HG03159 (cell line): ENCODE measurements around the gene TOMM34.

ENCODE experiments used
- ATAC-seq: cut with Tn5 transposase; IDR thresholded peaks from one replicate; pipeline ENCODE4 v1.9.1; 2021; ENCODE audit warnings: mild to moderate bottlenecking, moderate library complexity; ENCODE audit not compliant: unreplicated experiment

The TOMM34 gene

DNA sequence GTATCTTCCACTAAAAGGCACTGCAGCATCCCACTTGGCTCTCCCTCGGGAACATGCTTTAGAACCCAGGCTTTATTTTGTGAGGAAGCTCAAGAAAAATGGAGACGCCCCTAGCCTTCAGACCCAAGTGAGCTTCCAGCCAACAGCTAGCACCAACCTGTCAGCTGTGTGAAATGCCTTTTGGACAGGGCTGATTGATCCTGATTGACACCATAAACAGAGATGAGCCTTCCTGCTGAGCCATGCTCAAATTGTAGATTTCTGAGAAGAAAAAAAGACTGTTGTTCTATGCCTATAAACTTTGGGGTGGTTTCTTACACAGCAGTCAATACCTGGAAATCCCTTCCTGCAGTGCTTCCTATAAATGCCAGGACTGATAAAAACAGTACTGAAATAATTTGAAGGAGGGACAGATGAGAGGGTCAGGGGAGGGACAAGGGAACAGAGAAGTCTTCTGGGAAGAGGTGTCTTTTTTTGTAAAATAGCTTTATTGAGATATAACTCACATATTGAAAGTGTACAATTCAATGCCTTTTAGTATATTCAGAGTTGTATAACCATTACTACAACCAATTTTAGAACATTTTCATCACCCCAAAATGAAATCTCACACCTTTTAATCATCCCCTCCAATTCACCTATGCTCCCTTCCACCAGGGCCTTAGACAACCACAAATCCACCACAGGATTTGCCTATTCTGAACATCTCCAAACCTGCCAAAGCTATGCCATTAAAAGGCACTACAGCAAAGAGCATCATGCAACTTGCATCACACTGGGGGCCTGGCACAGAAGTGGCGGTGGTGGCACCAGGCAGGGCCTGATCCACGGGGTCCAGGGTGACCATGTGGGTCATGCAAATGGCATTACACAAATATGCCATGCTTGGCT is 3.4 kb upstream of the TOMM34 start:
- no peak for ATAC-seq

DNA sequence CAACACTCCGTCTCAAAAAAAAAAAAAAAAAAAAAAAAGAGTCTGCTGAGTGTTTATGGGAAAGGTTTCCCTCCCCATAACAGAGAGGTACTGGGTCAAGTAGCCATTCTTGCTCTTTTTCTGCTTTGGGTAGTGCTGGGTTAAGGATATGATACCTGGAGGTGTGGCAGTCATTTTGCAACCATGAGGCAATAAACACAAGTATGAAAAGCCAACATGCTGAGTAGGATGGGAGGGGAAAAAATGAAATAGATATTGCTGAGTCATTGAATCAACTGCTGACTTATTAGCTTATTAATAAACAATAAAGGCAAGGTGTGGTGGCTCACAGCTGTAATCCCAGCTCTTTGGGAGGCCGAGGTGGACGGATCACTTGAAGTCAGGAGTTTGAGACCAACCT is 2.3 kb upstream of the TOMM34 start:
- no peak for ATAC-seq

DNA sequence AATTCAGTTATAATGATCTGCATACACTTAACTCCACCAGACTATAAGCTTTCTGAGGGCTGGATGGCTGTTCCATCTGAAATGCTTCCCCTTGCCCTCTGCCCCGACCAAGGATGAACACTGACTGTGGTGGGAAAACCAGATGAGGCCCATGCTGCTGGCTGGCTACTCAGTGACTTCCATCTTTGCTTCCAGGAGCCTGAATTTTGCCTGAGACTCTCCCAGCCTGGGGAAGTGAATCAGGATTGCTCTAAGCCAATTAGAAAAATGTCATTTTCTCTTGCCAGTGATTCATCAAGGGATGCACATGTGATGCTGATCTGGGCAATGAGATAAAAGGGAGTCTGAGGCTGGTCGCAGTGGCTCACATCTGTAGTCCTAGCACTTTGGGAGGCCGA is 1.7 kb upstream of the TOMM34 start:
- ATAC-seq: no peak

DNA sequence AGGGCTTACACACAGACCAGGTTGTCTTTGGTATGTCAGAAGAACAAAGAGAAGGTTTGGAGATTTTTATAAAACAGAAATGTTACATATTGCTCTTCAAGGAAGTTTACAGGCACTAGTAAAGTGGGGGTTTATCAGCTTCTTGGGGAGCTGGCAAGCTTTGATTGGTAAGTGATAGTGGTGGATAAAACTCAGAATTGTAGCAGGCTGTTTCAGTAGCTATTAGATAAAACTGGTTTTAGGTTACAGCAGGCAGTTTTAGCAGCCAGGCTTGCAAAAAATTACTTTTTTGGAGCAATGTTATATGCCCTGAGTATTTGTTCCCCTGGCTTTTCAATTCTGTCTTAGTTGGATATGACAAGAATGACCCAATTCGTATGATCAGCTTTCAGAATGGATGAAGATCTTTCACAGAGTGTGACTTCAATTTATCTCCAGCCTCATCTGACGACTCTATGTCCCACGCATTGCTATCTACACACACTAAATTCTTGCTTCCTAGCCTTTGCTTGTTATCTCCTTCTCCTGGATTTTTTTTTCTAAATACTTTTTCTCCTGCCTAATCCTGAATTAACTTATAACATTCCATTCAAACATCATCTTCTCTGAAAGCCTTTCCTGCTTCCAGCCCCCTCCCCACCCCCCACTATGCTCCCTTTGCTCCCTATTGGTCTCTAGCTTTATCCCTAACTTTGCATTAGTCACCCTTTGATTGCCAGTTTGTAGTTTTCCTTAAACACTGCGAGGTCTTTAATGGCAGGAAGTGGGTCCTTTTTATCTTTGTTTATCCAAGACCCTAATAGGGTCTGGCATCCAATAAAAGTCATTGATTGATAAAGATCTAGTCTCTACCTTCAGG is 1.0 kb upstream of the TOMM34 start:
- ATAC-seq: no peak

DNA sequence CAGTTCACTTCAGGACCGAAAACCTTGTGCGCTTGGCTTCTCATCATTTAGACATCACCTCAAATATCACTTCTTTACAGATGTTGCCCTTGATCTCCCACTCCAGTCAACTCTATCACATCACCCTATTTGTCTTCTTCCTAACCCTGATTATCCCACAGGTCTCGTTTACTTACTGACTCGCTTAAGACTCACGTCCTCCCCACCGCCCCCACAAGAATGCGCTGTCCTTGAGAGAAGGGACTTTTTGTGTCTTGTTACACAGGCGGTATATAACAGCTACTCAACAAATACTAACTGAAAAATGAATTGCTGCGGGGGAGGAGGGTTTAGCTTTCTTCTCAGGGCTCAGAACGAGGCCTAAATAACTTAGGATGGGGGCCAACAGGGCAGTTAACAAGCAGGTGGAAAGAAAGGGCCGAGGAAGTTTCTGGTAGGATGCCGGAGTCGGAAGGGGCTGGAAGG is 527 bp downstream of the TOMM34 start:
- no peak for ATAC-seq

DNA sequence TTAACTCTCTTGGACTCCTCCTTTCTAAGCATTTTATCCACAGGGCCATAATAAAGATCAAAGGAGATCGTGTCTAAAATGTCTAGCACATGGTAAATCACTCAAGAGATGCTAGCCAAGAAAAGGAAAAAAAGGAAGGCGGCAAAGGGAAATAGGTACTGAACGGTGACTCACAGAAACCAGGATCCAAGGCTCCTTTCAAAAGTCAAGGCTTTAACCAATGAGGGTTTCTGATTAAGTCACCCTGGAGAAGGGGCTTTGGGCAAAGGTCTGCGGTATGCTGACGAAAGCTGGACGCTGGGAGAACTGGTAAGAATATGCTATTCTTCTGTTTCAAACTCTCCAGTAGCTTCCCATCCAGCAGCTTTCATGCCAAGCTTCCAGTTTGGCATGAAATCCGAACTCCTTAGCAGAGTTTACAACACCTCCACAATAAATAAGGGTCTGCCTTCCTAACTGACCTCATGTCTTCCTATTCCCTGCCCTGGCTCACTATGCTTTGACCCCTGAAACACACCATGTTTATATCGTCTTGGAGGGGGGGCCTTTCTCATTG is 1.0 kb downstream of the TOMM34 start:
- ATAC-seq: no peak

DNA sequence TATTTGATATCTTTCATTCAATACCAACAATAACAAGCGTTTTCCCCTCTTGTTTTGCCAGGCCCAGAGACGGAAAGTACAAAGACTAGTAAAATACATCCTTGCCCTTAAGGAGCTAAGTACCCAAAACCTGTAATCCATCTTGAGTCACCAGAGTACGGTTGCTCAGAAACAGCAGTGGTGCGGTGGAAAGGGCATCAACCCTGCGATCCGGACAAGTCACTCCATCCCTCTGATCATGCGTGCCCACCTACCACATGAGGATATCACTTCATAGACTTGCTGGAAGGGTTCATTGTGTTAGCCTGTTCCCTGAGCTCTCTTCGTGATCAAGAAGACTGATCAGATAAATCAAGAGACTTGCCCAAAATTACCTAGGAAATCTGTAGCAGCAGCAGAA is 1.9 kb downstream of the TOMM34 start:
- ATAC-seq: no peak

DNA sequence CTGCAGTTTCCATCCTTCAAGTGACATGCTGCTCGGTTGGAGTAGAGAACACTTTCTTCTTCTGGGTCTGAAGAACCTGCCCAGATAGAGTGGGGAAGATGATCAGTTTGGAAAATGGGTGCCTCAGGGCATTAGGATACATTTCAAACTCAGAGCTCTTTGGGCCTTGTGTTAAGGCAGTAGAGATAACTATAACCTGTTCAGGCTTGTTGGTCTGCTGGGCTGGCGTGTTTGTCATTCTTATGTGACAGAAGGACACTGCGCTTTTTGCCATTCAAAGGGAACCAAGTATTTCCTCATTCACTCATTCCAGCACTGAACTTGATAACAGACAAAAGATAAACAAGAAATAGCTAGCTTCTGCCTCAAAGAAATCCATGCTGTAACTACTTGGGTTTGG is 3.8 kb downstream of the TOMM34 start:
- no peak for ATAC-seq

DNA sequence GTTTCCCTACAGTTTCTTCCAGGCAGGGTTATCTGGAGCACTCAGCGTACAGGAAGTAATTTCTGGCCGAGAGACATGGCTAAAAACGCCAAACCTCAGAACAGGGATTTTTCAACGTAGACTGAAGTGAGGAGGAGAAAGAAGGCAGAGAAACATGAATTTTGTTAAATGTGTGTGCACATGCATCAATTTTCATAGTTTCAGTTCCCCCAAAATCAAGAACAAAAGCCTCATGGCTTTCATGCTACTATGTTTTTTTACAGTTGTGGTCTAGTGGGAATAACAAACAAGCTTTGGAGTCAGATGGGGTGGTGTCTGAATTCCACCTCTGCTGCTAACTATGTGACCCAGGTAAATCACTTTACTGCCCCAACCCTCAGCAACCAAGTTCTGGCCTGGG is 4.9 kb downstream of the TOMM34 start:
- ATAC-seq: no peak

DNA sequence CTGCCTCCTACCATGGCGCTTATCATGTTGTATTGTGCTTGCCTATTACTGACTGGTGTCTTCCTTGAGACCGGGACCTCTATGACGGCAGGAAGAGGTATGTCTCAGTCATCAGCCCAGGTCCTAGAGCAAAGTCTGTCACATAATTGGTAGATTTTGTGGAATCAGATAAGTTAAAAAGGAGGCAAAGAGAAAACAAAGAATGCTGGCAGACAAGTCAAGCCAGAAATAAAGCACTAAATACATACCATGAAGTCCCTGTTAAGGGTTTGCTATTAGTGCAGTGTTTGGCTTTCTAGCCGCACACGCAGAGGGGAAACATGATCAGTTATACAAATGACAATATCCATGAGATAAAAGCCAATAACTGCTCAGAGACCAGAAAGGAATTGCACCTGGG is 6.0 kb downstream of the TOMM34 start:
- ATAC-seq: no peak

DNA sequence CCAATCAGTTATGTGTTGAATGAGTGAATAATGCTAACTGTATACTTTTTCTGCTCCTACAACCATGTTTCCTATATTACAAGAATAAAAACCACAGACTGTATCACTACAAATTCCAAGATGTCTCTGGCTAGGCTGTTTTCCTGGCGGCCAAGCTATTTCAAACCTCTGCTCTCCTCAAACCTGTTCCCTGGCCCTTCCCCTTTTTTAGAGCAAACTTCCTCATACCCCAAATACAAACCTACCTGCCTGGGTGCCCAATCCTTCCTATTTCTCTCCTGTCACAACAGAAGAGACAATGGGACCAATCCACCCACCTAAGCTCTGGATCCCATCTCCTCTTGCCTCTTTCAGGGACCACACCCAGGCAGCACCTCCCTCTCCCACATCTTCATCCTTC is 7.5 kb downstream of the TOMM34 start:
- ATAC-seq: no peak

DNA sequence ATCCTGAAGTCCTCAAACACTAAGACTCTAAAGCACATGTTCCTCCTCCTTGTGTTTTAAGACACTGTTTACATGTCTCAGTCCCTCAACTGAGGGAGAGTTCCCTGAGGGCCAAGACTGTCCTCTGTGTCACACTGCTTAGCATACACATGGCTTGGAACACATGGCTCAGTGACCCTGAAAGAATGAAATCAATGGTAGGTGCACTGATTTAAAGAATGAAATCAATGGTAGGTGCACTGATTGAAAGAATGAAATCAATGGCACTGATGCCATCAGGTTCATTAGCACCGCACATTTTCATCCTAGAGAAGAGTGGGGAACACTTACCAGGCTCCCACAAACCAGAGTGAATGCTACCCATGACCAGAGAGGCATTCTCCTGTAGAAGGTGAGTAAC is 9.8 kb downstream of the TOMM34 start:
- no peak for ATAC-seq

DNA sequence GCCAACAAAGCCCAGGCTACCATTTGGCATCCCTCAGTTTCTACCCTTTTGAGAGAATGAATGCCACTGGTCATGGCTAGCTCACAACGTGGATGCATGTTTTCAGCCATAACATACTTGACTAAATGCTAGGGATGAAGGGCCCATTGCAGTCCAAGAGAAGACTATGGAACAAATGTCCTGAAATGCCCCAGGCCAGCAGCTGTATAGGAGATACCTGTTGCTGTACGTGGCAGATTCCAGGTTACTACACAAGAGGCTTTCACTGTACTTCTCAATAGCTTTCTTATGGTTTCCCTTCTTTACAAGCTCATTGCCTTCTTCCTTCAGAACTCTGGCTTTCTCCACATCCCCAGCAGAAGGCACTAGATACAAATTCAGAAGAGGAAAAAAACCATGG is 11.7 kb downstream of the TOMM34 start:
- no peak for ATAC-seq

DNA sequence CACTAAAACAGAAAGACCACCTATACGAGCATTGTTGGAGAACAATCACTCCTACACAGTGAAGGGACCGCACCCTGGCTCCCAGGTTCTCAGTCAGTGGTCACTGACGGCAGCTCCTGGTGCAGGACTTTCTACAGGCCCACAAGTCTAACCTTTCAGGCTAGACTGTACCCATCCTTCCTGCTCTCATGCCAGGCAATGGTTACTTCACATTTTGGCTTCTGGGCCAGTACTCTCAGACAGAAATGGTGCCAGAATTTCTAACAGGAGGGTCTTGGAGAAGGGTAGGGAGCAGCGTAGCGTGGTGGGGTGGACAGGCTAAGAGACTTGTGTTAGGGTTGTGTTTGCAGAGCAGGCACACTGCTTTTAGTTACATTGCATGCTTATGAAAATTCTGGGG is 12.1 kb downstream of the TOMM34 start:
- no peak for ATAC-seq

DNA sequence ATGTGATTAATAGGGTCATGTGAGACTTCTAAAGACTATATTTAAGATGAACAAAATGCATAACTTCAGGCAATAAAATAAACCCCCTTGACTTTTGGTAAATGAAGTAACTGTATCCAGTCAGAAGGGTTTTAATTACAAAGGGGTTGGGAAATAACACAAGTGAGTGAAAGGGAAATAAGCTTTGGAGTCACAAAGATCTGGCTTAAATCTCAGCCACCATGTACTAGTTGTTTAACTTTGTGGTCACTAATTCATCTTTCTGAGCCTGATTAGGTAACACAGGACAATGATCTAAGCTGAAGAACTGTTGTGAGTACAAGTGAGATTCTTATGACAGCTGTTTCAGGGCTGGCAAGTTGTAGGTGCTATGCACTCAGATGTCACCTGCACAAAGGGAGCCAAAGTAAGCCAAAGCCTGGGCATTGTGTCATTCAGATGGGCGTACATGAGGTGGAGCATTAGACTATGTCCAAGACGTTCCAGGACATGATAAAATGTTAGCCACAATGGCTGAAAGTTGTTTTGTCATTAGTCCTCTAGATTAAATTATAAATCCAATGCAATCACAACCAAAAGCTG is 13.8 kb downstream of the TOMM34 start:
- ATAC-seq: no peak

DNA sequence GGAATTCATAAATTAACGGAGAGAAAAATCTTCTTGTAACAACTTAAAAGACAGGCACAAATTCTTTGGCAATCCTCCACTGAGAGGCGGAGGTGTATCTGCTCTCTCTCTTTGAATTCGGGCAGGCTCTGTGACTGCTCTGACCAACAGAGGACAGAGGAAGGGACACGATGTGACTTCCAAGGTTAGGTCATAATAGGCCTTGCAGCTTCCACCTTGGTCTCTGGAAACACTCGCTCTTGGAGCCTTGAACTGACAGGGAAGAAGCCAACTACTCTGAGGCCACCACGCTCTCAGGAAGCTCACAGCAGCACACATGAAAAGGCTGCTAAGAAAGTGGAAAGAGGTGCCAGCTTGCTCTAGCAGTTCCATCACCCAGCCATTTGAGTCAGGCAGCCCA is 14.9 kb downstream of the TOMM34 start:
- no peak for ATAC-seq

DNA sequence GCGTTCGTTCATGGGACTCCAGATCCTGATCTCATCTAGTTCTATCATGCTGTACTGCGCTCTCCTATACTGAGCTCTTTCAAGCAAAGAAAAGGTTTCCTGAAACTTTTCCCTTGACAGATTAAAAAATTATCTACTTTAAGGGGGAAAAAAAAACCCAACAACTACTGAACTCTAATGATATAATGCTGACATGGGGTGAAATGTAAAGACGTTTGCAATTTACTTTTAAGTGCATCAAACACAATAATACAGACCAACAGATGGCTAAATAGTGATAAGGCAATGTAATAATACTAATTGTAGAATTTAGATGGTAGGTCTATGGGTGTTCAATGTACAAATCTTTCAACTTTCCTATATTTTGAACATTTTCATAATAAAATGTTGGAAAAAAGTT is 16.4 kb downstream of the TOMM34 start:
- ATAC-seq: no peak

DNA sequence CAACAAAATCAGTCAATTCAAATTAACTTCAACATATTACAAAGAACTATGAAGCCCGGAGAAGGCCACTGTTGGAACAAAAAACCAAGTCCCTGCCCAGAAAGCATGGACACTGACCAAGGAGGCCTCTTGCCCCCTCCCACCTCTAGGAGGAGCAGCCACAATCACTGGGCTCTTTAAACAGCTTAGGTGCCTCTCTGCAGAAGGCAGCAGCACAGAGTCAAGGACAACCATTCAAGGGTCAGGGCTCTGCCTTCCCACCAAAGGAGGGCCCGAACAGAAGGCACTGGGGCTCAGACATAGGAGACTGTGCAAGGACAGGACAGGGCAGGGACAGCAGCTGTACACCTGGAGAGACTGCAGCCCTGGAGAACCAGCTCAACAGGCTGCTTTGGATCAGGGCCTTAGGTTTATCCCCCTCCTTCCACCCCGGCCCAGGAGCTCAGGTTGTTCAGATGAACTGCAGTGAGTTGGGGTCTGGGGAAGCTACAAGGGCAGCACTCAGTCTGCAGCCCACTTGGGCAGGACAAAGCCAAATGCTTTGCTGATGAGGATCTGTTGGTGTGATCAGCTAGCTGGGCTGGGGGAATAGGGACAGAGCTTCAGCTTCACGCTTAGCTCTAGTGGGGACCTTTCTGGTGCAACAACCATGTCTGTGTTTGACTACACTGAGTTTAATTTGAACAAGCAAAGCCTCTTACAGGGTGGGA is 17.8 kb downstream of the TOMM34 start:
- no peak for ATAC-seq

DNA sequence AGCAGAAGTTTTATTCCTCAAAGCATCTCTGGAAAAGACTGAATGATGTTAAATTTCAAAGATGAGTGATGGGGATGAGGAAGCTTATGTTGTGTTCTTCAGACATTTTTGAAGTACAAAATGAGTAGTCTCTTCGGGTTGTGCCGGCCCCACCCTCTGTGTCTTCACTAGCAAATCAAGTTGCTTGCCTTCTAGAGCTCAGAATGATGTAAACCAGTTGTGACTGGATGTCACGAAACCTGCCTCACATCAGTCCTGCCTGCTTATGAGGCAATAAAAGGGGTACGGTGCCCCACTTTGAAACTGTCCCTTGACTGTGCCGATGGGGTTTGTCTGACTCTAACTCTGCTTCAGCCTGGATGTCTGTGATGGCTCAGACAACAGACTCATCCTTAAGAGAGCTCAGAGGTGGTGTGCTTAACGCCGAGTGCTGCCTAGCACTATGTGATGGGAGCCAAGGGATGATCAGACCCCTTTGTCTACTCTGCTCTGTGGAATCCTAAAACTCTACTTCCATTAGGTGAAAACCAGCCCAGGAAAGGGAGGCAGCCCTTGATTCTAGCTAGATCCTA is 19.0 kb downstream of the TOMM34 start:
- ATAC-seq: no peak

DNA sequence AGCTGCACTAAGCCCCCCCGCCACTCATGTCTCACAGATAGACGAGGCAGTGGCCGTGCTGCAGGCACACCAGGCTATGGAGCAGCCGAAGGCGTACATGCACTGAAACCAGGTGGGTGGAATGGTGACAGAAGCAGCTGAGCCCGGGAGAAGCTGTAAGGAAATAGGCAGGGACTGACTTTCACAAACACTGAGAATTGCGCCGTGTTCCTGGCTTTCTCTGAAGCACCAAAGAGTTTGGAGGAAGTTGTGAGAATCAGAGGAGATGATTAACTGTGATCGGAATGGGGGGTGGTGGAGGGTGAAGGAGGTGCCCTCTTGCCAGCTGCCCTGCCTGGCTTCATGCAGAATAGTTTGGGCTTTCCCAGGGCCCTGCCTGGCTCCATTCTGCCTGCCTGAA is 21.6 kb downstream of the TOMM34 start:
- no peak for ATAC-seq
